Subcutaneous preadipocyte (primary cell): ENCODE data around the gene XIST. TPM values are rescaled to one million over a fixed set of nuclear protein-coding genes. Genes with fewer than 3 reads are reported as not detected.

Source experiments
- small RNA-seq: library from RNA; depleted of rRNA; stranded (forward); fragments of <200 nt; gene quantifications from one replicate; pipeline ENCODE3, GENCODE V24; 2012
- total RNA-seq: library from RNA; depleted of rRNA; stranded (reverse); fragments of >200 nt; gene quantifications from 2 replicates; pipeline ENCODE4 v1.2.3, GENCODE V29; 2012

XIST gene
- 71.7 and 77.2 TPM in 2 replicates for total RNA-seq

DNA sequence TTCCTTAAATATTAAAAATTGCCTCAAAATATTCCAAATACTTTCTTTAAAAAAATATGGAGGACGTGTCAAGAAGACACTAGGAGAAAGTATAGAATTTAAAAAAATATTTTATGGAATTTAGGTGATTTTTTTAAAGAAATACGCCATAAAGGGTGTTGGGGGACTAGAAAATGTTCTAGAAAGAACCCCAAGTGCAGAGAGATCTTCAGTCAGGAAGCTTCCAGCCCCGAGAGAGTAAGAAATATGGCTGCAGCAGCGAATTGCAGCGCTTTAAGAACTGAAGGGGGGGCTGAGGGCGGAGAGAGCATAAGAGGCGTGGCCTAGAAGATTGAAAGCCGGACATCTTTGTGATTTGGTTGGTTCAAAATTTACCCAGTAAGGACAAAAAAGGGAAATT, at the start of gene XIST:
XIST (minus strand) TSS at position 248 of the 400 bp plus-strand sequence.

Small RNAs within 50 kb of the gene (small RNA-seq; reads per million reads assigned to genes)
- not detected for gene RF01880
